Right lobe of liver (tissue), 4 donors: ENCODE results near the gene MSMP.

ENCODE experiments used
- POLR2A ChIP-seq: fragments of 450-650 bp; IDR thresholded peaks from one replicate; pipeline ENCODE4 v1.6.1; 2017; ENCODE audit warnings: antibody characterized with exemption, mild to moderate bottlenecking
- TF ChIP-seq, protein P1 (sequence below), 4 donors: fragments of 200-600 bp in 3 of 4; fragments of 450-650 bp in 1 of 4; IDR thresholded peaks; one replicate each; pipeline versions ENCODE4 v1.5.1 to v1.8.0; 2016 to 2022; ENCODE audit warnings: antibody characterized with exemption in 4 of 4, mild to moderate bottlenecking in 2 of 4
- donor health status: DM: no; HTN: no; CAD: no.
- donor health status: DM: no; HTN: no; CAD: no.
- donor health status: DM: no; HTN: yes; CAD: no.

- TF ChIP-seq, protein P1, sequence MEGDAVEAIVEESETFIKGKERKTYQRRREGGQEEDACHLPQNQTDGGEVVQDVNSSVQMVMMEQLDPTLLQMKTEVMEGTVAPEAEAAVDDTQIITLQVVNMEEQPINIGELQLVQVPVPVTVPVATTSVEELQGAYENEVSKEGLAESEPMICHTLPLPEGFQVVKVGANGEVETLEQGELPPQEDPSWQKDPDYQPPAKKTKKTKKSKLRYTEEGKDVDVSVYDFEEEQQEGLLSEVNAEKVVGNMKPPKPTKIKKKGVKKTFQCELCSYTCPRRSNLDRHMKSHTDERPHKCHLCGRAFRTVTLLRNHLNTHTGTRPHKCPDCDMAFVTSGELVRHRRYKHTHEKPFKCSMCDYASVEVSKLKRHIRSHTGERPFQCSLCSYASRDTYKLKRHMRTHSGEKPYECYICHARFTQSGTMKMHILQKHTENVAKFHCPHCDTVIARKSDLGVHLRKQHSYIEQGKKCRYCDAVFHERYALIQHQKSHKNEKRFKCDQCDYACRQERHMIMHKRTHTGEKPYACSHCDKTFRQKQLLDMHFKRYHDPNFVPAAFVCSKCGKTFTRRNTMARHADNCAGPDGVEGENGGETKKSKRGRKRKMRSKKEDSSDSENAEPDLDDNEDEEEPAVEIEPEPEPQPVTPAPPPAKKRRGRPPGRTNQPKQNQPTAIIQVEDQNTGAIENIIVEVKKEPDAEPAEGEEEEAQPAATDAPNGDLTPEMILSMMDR (IDR thresholded peaks at IDR 0.05) = no peak
- no peak for TF ChIP-seq POLR2A
These were observed 41.2 kb downstream of the MSMP start for GRCh38 chr9:35712762-35713400.
